Measurements from ENCODE around the gene PKMYT1. TPM values are rescaled to one million over a fixed set of nuclear protein-coding genes. Genes with fewer than 3 reads are reported as not detected.

PKMYT1 gene
- total and polyA plus RNA-seq, 9 of the 15 experiments (the other 6 are each of a cell fraction or from before 2014, with no cell fraction given): 8.7 to 201 (median 37.8) TPM

GRCh38 chr16:2980227-2981176 lies at the start of gene PKMYT1 (continued):
- peak; percentile 52; the same call in 1 of the 2 replicates for TF ChIP-seq PML (IDR thresholded peaks at IDR 0.05; ENCODE audit: low read length)
- no peak for TF ChIP-seq BMI1 (IDR thresholded peaks at IDR 0.05; ENCODE audit: low read length)
- peak; percentile 78 for TF ChIP-seq CHD4 (IDR thresholded peaks at IDR 0.05; ENCODE audit: insufficient read depth, insufficient replicate concordance, low read depth, low read length, poor library complexity, severe bottlenecking)
- TF ChIP-seq MAX (CRISPR knock-in tag; IDR thresholded peaks at IDR 0.05): peak; percentile 72
- TF ChIP-seq ZNF41 (CRISPR knock-in tag; conservative IDR thresholded peaks at IDR 0.05): no peak
- no peak for TF ChIP-seq TFE3 (CRISPR knock-in tag; IDR thresholded peaks at IDR 0.05)
- peak; percentile 71; the same call in 1 of the 2 replicates for TF ChIP-seq L3MBTL2 (IDR thresholded peaks at IDR 0.05)
- peak; percentile 23 for TF ChIP-seq ZNF146 (CRISPR knock-in tag; IDR thresholded peaks at IDR 0.05; ENCODE audit: unreplicated experiment)
- TF ChIP-seq ZNF3 (CRISPR knock-in tag; IDR thresholded peaks at IDR 0.05): no peak
- no peak for TF ChIP-seq ZBED1 (IDR thresholded peaks at IDR 0.05)
- TF ChIP-seq ZNF699 (CRISPR knock-in tag; IDR thresholded peaks at IDR 0.05; ENCODE audit: insufficient replicate concordance): no peak
- peak; percentile 70; the same call in 1 of the 2 replicates for TF ChIP-seq HDGF (IDR thresholded peaks at IDR 0.05)
- no peak for TF ChIP-seq MTA2 (IDR thresholded peaks at IDR 0.05; ENCODE audit: low read depth)
- peak in 1 of 2 experiments; percentile 68; a peak in 1 of 4 replicates for TF ChIP-seq MAZ (CRISPR knock-in tag; conservative IDR thresholded peaks at IDR 0.05 in 1 of 2, IDR thresholded peaks at IDR 0.05 in 1 of 2)
- TF ChIP-seq ID3 (CRISPR knock-in tag; IDR thresholded peaks at IDR 0.05): no peak
- peak; percentile 58; the same call in 1 of the 2 replicates for TF ChIP-seq ID3 (tag; IDR thresholded peaks at IDR 0.05)
- TF ChIP-seq SOX6 (IDR thresholded peaks at IDR 0.05): 0 out of 2 replicates have a peak, but pooled peaks have one; percentile 13
- no peak for TF ChIP-seq TOE1 (IDR thresholded peaks at IDR 0.05; ENCODE audit: borderline replicate concordance)
- no peak for TF ChIP-seq TOE1 (CRISPR knock-in tag; IDR thresholded peaks at IDR 0.05; ENCODE audit: borderline replicate concordance, low read depth)
- TF ChIP-seq MEIS2 (IDR thresholded peaks at IDR 0.05; ENCODE audit: partially characterized antibody): peak; percentile 89
- peak; percentile 81; the same call in 1 of the 2 replicates for TF ChIP-seq MTA3 (IDR thresholded peaks at IDR 0.05; ENCODE audit: borderline replicate concordance)
- TF ChIP-seq ZNF511 (CRISPR knock-in tag; IDR thresholded peaks at IDR 0.05): peak; percentile 52
- TF ChIP-seq SNRNP70 (optimal IDR thresholded peaks at IDR 0.05; ENCODE audit: low read depth, low read length): no peak
